Astrocyte (in vitro differentiated cells and primary cell): ENCODE data around the gene WTIP. TPM values are rescaled to one million over a fixed set of nuclear protein-coding genes. Genes with fewer than 3 reads are reported as not detected.
"Not testable (repeated sequence)": the region's sequence is repeated elsewhere in the genome, so short reads cannot be mapped to it uniquely, and the experiment has no call there.

ENCODE experiments used
- DNase-seq: peaks from one replicate; pipeline ENCODE4 v3.0.0-alpha.2; 2010; ENCODE audit warnings: low read depth
- FAIRE-seq: peaks from 2 replicates; lab custom pipeline; 2011; peaks lifted over from hg19 to GRCh38; lab: Jason Lieb, UNC
- H2AFZ ChIP-seq: 2 replicates; pipeline ENCODE4 v1.6.0; 2012; ENCODE audit warnings: low read depth, low read length, inconsistent platforms
- H3K27ac ChIP-seq: 2 replicates; pipeline ENCODE4 v1.5.1; 2011; ENCODE audit warnings: low read depth, low read length, inconsistent platforms
- H3K27me3 ChIP-seq: 2 replicates; pipeline ENCODE4 v1.6.0; 2011; ENCODE audit warnings: low read length, inconsistent platforms; ENCODE audit not compliant: insufficient read depth
- H3K36me3 ChIP-seq: 2 replicates; pipeline ENCODE4 v1.5.1; 2011; ENCODE audit warnings: low read length, inconsistent platforms; ENCODE audit not compliant: insufficient read depth
- H3K4me1 ChIP-seq: 2 replicates; pipeline ENCODE4 v1.5.1; 2011; ENCODE audit warnings: low read length, inconsistent platforms; ENCODE audit not compliant: insufficient read depth
- H3K4me2 ChIP-seq: 2 replicates; pipeline ENCODE4 v1.6.0; 2012; ENCODE audit warnings: low read length, inconsistent platforms
- H3K4me3 ChIP-seq: 2 replicates; pipeline ENCODE4 v1.5.1; 2011; ENCODE audit warnings: low read depth, mild to moderate bottlenecking, low read length, inconsistent platforms; ENCODE audit not compliant: insufficient read depth
- H3K79me2 ChIP-seq: 2 replicates; pipeline ENCODE4 v1.6.0; 2012; ENCODE audit warnings: mild to moderate bottlenecking, low read length, inconsistent platforms; ENCODE audit not compliant: insufficient read depth
- H3K9ac ChIP-seq: 2 replicates; pipeline ENCODE4 v1.6.0; 2012; ENCODE audit warnings: mild to moderate bottlenecking, low read length, inconsistent platforms
- H3K9me3 ChIP-seq: 2 replicates; pipeline ENCODE4 v1.5.1; 2012; ENCODE audit warnings: low read depth, mild to moderate bottlenecking, low read length, inconsistent platforms; ENCODE audit not compliant: insufficient read depth
- H4K20me1 ChIP-seq: 2 replicates; pipeline ENCODE4 v1.6.0; 2012; ENCODE audit warnings: low read length, inconsistent platforms; ENCODE audit not compliant: insufficient read depth
- H3K27ac Mint-ChIP-seq: one replicate; pipeline ENCODE4 v1.8.0; 2021; ENCODE audit warnings: mild to moderate bottlenecking, mixed read lengths; ENCODE audit not compliant: unreplicated experiment
- H3K27me3 Mint-ChIP-seq: one replicate; pipeline ENCODE4 v1.8.0; 2021; ENCODE audit warnings: low read depth, mixed read lengths; ENCODE audit not compliant: unreplicated experiment
- H3K36me3 Mint-ChIP-seq: one replicate; pipeline ENCODE4 v1.8.0; 2021; ENCODE audit warnings: low read depth, mixed read lengths; ENCODE audit not compliant: unreplicated experiment
- H3K4me1 Mint-ChIP-seq: one replicate; pipeline ENCODE4 v1.8.0; 2021; ENCODE audit warnings: low read depth, mixed read lengths; ENCODE audit not compliant: unreplicated experiment
- H3K4me3 Mint-ChIP-seq: one replicate; pipeline ENCODE4 v1.8.0; 2021; ENCODE audit warnings: mild to moderate bottlenecking, moderate library complexity, mixed read lengths; ENCODE audit not compliant: unreplicated experiment
- H3K9me3 Mint-ChIP-seq: one replicate; pipeline ENCODE4 v1.8.0; 2021; ENCODE audit warnings: mild to moderate bottlenecking, mixed read lengths; ENCODE audit not compliant: unreplicated experiment
- EZH2 ChIP-seq: IDR thresholded peaks from 2 replicates; pipeline ENCODE4 v1.6.1; 2012; ENCODE audit warnings: mild to moderate bottlenecking, low read length, inconsistent platforms; ENCODE audit not compliant: insufficient read depth
- total RNA-seq: library from RNA; stranded (reverse); gene quantifications from 2 replicates; pipeline ENCODE4 v1.2.1, GENCODE V29; 2021
- TF ChIP-seq, protein P1 (sequence below): IDR thresholded peaks from 2 replicates; pipeline ENCODE4 v1.5.1; 2011; ENCODE audit warnings: low read depth, mild to moderate bottlenecking, inconsistent platforms, low read length, moderate library complexity; ENCODE audit not compliant: insufficient read depth

The WTIP gene
- total RNA-seq, 1 donor from 2014 or later, result 32.5 TPM

DNA sequence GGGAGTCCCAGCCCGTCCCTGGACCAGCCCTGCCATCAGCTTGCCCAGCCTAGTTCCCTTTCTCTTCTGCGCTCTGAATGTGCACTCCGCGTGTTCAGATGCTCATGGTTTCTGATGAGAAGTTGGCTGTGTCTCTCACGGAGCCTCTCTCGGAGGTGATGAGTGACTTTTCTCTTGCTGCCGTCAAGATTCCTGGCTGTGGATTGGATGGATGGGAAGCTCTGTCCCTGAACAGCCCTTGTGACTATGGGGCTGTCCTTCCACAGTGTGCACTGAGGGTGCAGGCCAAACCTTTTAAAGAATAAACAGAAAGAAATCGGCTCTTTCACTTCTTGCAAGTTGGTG lies 24.4 kb downstream of the WTIP start:
- no peaks in the 10 kb centered on the region for H3K9me3 ChIP-seq
- no peak for FAIRE-seq
- DNase-seq, result no peak

DNA sequence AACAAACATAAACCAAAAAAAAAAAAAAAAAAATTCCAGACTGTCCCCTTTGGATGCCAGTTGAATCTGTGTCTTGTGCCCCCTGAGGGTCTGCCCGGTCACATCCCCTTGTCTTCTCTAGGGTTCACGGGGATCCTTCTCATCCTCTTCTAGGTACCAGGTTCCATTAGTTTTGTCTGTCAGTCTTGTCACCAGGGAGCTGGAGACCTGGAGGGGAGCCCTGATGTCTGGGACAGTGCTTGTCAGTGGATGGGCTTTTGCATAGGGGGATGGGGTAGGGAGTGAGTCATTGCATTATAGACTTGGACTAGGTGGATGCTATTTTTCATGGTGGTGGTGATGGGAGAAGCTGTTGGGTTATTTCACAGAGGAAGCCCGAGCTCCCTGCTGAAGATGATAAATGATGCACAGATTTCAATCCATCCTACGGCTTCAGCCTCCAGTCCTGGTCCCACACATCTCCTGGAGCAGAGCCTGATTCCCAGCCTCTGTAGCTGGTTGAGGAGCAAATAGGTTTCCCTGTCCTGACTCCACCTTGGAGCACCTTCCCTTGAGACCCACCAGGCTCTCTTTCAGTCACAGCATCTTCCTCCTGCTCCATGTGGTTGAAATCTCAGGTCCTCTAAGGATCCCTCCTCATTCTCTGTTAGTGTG lies 26.0 kb downstream of the WTIP start:
- Histone ChIP-seq H4K20me1 (no peaks in the 10 kb centered on the region), H3K9me3 (no peaks in the 10 kb centered on the region), H3K4me3 (no peak overlapping the region), H3K4me2 (no peak overlapping the region), H3K79me2 (no peaks in the 10 kb centered on the region), H2AFZ (no peak overlapping the region), H3K4me1 (no peaks in the 10 kb centered on the region), H3K36me3 (no peaks in the 10 kb centered on the region), H3K27ac (no peak overlapping the region), H3K9ac (no peak overlapping the region), H3K27me3 (no peaks in the 10 kb centered on the region)
- no peak for DNase-seq
- TF ChIP-seq, protein P1, sequence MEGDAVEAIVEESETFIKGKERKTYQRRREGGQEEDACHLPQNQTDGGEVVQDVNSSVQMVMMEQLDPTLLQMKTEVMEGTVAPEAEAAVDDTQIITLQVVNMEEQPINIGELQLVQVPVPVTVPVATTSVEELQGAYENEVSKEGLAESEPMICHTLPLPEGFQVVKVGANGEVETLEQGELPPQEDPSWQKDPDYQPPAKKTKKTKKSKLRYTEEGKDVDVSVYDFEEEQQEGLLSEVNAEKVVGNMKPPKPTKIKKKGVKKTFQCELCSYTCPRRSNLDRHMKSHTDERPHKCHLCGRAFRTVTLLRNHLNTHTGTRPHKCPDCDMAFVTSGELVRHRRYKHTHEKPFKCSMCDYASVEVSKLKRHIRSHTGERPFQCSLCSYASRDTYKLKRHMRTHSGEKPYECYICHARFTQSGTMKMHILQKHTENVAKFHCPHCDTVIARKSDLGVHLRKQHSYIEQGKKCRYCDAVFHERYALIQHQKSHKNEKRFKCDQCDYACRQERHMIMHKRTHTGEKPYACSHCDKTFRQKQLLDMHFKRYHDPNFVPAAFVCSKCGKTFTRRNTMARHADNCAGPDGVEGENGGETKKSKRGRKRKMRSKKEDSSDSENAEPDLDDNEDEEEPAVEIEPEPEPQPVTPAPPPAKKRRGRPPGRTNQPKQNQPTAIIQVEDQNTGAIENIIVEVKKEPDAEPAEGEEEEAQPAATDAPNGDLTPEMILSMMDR, result no peak
- peaks cover 21% of the 10 kb centered on the region for H3K9me3 Mint-ChIP-seq
- H3K36me3 Mint-ChIP-seq, result no peaks in the 10 kb centered on the region
- H3K27me3 Mint-ChIP-seq, result peaks cover 2% of the 10 kb centered on the region
- FAIRE-seq, result no peak
- no peak overlapping the region for H3K27ac Mint-ChIP-seq
- no peaks in the 10 kb centered on the region for H3K4me1 Mint-ChIP-seq
- no peak overlapping the region for H3K4me3 Mint-ChIP-seq

More for the DNA sequence above, 24.4 kb downstream of the WTIP start:
- H4K20me1 ChIP-seq, result peaks cover 3% of the 10 kb centered on the region
- no peak overlapping the region for H3K4me2 ChIP-seq
- no peaks in the 10 kb centered on the region for H3K4me1 Mint-ChIP-seq
- H3K27ac ChIP-seq, result no peak overlapping the region
- peaks cover 3% of the 10 kb centered on the region for H3K4me1 ChIP-seq
- no peak overlapping the region for H3K4me3 Mint-ChIP-seq
- no peaks in the 10 kb centered on the region for H3K79me2 ChIP-seq
- no peak for TF ChIP-seq EZH2
- TF ChIP-seq, protein P1, result no peak
- no peak overlapping the region for H3K9ac ChIP-seq
- H3K27me3 Mint-ChIP-seq, result no peaks in the 10 kb centered on the region
- H3K36me3 Mint-ChIP-seq, result no peaks in the 10 kb centered on the region
- H3K27ac Mint-ChIP-seq, result no peak overlapping the region
- peaks cover 10% of the 10 kb centered on the region for H3K9me3 Mint-ChIP-seq
- H3K36me3 ChIP-seq, result no peaks in the 10 kb centered on the region
- H3K4me3 ChIP-seq, result no peak overlapping the region
- no peak overlapping the region for H2AFZ ChIP-seq
- no peaks in the 10 kb centered on the region for H3K27me3 ChIP-seq

DNA sequence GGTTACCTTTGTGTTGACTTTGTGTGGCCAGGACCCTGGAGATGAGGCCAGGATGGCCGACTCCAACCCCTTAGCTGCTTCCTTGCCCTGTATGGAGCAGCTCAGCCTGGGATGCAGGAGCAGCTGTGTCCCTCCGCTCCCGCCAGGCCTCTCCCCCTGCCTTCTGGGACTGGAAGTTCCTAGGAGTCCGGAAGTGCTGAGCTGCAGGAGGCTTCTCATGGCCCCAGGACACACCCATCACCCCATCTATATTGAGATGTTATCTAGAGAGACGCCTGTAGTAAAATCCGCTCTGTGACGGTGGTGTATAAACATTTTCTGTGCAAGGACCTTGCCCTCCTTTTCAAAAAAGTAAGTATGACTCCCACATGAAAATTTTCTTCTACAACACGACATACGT lies 27.0 kb downstream of the WTIP start:
- Mint-ChIP-seq H3K9me3 (peaks cover 21% of the 10 kb centered on the region), H3K27ac (no peak overlapping the region), H3K4me3 (no peak overlapping the region), H3K36me3 (no peaks in the 10 kb centered on the region), H3K4me1 (no peaks in the 10 kb centered on the region), H3K27me3 (peaks cover 7% of the 10 kb centered on the region)
- FAIRE-seq (no peak), DNase-seq (no peak)
- no peak overlapping the region for H3K4me2 ChIP-seq
- no peak overlapping the region for H3K27ac ChIP-seq
- H2AFZ ChIP-seq, result no peak overlapping the region
- no peak overlapping the region for H3K4me3 ChIP-seq
- no peaks in the 10 kb centered on the region for H3K79me2 ChIP-seq
- H3K9ac ChIP-seq, result no peak overlapping the region
- H4K20me1 ChIP-seq, result no peaks in the 10 kb centered on the region
- H3K36me3 ChIP-seq, result no peaks in the 10 kb centered on the region
- no peak for TF ChIP-seq EZH2
- TF ChIP-seq, protein P1, result no peak
- no peaks in the 10 kb centered on the region for H3K27me3 ChIP-seq
- no peaks in the 10 kb centered on the region for H3K9me3 ChIP-seq
- H3K4me1 ChIP-seq, result no peaks in the 10 kb centered on the region

DNA sequence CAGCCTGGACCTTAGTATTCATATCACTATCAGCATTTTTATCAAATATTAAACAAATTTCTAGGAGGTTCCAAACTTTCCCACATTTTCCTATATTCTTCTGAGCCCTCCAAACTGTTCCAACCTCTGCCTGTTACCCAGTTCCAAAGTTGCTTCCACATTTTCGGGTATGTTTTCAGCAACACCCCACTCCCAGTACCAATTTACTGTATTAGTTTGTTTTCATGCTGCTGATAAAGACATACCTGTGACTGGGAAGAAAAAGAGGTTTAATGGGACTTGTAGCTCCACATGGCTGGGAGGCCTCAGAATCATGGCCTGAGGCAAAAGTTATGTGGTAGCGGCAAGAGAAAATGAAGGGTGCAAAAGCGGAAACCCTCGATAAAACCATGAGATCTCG lies 29.3 kb downstream of the WTIP start:
- not testable (repeated sequence) for H2AFZ ChIP-seq, H3K27ac Mint-ChIP-seq, DNase-seq, H3K9ac ChIP-seq, H3K79me2 ChIP-seq, H3K4me1 Mint-ChIP-seq, FAIRE-seq, H3K9me3 ChIP-seq, H3K36me3 ChIP-seq, H3K27me3 ChIP-seq, H3K4me2 ChIP-seq, H3K4me1 ChIP-seq, H3K4me3 ChIP-seq, H3K27ac ChIP-seq, H3K4me3 Mint-ChIP-seq, H3K27me3 Mint-ChIP-seq, H4K20me1 ChIP-seq, H3K36me3 Mint-ChIP-seq
- peaks cover 21% of the 10 kb centered on the region for H3K9me3 Mint-ChIP-seq
